ENCODE measurements around the gene KCNMB4. TPM values are rescaled to one million over a fixed set of nuclear protein-coding genes. Genes with fewer than 3 reads are reported as not detected.

The KCNMB4 gene, protein sequence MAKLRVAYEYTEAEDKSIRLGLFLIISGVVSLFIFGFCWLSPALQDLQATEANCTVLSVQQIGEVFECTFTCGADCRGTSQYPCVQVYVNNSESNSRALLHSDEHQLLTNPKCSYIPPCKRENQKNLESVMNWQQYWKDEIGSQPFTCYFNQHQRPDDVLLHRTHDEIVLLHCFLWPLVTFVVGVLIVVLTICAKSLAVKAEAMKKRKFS
- total RNA-seq (8.2 TPM), polyA plus RNA-seq (ENCODE audit: insufficient read depth in 1 of 8, insufficient read length in 8 of 8, low replicate concordance in 1 of 8) (10 to 100 TPM; 11.8 to 30.3 (median 15.0) TPM)
- long read RNA-seq, donor 1, full-length matches to known transcripts, result 7 of 7 reads
- long read RNA-seq, donor 1, partial matches to known transcripts, result 0 of 7 reads
- long read RNA-seq, donor 1, other reads (novel, unspliced or antisense), result 0 of 7 reads
- long read RNA-seq, donor 2, result 0 reads
- long read RNA-seq, donor 3, full-length matches to known transcripts, result 6 of 6 reads
- long read RNA-seq, donor 3, partial matches to known transcripts, result 0 of 6 reads
- long read RNA-seq, donor 3, other reads (novel, unspliced or antisense), result 0 of 6 reads
- long read RNA-seq, donor 4, full-length matches to known transcripts, result 8 of 8 reads
- long read RNA-seq, donor 4, partial matches to known transcripts, result 0 of 8 reads
- long read RNA-seq, donor 4, other reads (novel, unspliced or antisense), result 0 of 8 reads
- long read RNA-seq, donor 5, full-length matches to known transcripts, result 36 of 42 reads
- long read RNA-seq, donor 5, partial matches to known transcripts, result 6 of 42 reads
- long read RNA-seq, donor 5, other reads (novel, unspliced or antisense), result 0 of 42 reads
- long read RNA-seq, donor 6, full-length matches to known transcripts, result 11 of 11 reads
- long read RNA-seq, donor 6, partial matches to known transcripts, result 0 of 11 reads
- long read RNA-seq, donor 6, other reads (novel, unspliced or antisense), result 0 of 11 reads
- long read RNA-seq, donor 7, full-length matches to known transcripts, result 5 of 5 reads
- long read RNA-seq, donor 7, partial matches to known transcripts, result 0 of 5 reads
- long read RNA-seq, donor 7, other reads (novel, unspliced or antisense), result 0 of 5 reads
- long read RNA-seq, donor 8, full-length matches to known transcripts, result 8 of 8 reads
- long read RNA-seq, donor 8, partial matches to known transcripts, result 0 of 8 reads
- long read RNA-seq, donor 8, other reads (novel, unspliced or antisense), result 0 of 8 reads
- long read RNA-seq, donor 9, full-length matches to known transcripts, result 6 of 6 reads
- long read RNA-seq, donor 9, partial matches to known transcripts, result 0 of 6 reads
- long read RNA-seq, donor 9, other reads (novel, unspliced or antisense), result 0 of 6 reads
- long read RNA-seq, donor 10, full-length matches to known transcripts, result 12 of 12 reads
- long read RNA-seq, donor 10, partial matches to known transcripts, result 0 of 12 reads
- long read RNA-seq, donor 10, other reads (novel, unspliced or antisense), result 0 of 12 reads
- long read RNA-seq, donor 11, full-length matches to known transcripts, result 9 of 9 reads
- long read RNA-seq, donor 11, partial matches to known transcripts, result 0 of 9 reads
- long read RNA-seq, donor 11, other reads (novel, unspliced or antisense), result 0 of 9 reads

DNA sequence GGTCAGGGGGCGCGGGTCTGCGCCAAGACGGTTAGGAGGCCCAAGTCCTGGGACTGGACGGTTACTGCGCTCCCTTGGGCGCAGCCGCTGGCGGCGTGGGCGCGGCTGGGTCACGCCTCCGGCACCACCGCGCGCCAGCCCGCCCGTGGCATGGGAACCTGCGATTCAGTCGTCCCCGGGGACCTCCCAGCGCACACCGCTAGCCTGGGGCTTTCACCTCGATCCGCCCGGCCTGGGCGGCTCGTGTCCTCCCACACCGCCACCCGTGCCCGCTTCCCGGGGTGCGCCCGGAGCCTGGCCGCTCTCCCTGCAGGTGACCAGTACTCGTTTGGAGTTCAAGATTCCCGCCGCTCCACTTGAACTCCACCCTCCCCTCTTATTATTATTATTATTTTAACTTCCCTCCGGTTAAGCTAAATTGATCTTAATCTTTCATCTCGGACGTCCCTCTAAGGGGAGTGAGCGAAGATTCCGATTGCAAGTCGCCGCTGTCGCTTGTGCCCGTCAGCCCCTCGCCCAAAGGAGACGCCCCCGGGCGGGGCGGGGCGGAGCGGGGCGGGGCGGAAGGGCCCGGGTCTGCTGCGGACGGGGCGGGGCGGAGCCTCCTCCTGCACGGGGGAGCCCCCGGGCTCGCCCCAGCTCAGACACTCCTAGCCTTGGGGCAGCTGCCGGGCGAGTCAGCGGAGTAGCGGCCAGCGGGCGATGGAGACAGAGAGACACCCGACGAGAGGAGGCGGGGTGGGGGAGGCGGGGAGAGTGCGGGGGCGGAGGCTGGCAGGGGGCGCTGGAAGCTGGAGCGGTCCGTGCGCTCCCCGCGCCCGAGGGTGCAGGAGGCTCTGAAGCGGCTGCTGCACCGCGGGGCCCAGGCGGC, at the start of gene KCNMB4:
Gene KCNMB4 (plus strand): TSS at position 643 of the 871 bp plus-strand sequence. CDS start 445 bp downstream, outside the sequence.
- H3K36me3 ChIP-seq (ENCODE audit: control insufficient read depth, insufficient read depth, low read length), result no peaks in the 10 kb centered on the region
- H3K4me1 ChIP-seq (ENCODE audit: control insufficient read depth, insufficient read depth, low read length), result peaks cover 6% of the 10 kb centered on the region
- peak; percentile 85 for DNase-seq
- under 1% methylated on average over 79 of the region's 88 CpGs for WGBS (ENCODE audit: insufficient coverage)
- peaks cover 16% of the 10 kb centered on the region for H3K27me3 ChIP-seq (ENCODE audit: control insufficient read depth, insufficient read depth, low read length)
- no peaks in the 10 kb centered on the region for H3K9me3 ChIP-seq (replicated peaks; ENCODE audit: control insufficient read depth, low read depth, low read length)
- H3K27ac ChIP-seq (ENCODE audit: low read length), result peak within 1 kb of the TSS; percentile 67
- H3K4me3 ChIP-seq (ENCODE audit: low read length), result peak within 1 kb of the TSS; percentile 92

DNA sequence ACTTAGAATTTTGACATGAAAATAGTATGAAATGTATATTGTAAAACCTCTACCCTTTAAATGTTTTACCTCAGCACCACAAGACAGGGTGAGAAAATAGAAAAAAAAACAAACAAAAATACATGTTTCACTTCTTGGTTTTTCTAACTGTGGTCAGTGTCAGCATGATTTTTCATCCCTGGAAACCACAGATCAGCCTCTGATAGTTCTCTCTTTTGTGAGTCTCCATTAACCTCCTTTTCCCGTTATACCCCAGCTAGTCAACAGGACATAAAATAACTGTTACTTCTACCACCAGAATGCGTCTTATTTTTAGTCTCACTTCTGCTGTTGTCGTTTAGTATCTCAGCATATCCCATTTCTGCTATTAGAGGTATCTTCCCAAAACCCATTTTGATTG, 48.3 kb upstream of the KCNMB4 start:
- Histone ChIP-seq H3K4me1 (ENCODE audit: control insufficient read depth, insufficient read depth, low read length) (no peaks in the 10 kb centered on the region), H3K27me3 (ENCODE audit: control insufficient read depth, insufficient read depth, low read length) (no peaks in the 10 kb centered on the region), H3K4me3 (ENCODE audit: low read length) (no peak overlapping the region), H3K27ac (ENCODE audit: low read length) (no peak overlapping the region), H3K36me3 (ENCODE audit: control insufficient read depth, insufficient read depth, low read length) (peaks cover 3% of the 10 kb centered on the region), H3K9me3 (replicated peaks; ENCODE audit: control insufficient read depth, low read depth, low read length) (no peaks in the 10 kb centered on the region)
- no CpG with 5 or more reads among the region's 3 CpGs for WGBS (ENCODE audit: insufficient coverage)
- DNase-seq, result peak; percentile 70

DNA sequence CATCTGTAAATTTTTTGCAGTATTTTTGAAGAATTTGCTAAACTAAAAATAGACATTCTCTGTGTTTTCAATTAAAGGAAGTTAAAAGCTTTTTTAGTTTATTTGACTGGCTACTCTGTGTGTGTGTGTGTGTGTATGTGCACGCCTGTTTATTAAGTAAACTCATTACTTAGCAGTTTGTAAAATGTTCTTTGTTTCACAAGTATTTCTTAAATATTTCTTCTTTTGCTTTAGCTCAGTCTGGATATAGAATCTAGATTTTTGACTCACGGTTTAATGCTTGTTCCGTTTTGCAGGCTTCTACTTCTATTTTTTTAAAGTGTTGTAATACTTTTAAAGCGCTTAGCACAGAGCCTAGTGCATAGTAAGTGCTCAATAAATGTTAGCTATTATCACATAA, 46.5 kb upstream of the KCNMB4 start:
- Histone ChIP-seq H3K36me3 (ENCODE audit: control insufficient read depth, insufficient read depth, low read length) (peaks cover 8% of the 10 kb centered on the region), H3K27ac (ENCODE audit: low read length) (no peak overlapping the region), H3K27me3 (ENCODE audit: control insufficient read depth, insufficient read depth, low read length) (no peaks in the 10 kb centered on the region), H3K4me3 (ENCODE audit: low read length) (no peak overlapping the region), H3K4me1 (ENCODE audit: control insufficient read depth, insufficient read depth, low read length) (no peaks in the 10 kb centered on the region), H3K9me3 (replicated peaks; ENCODE audit: control insufficient read depth, low read depth, low read length) (no peaks in the 10 kb centered on the region)
- WGBS (ENCODE audit: insufficient coverage), result no CpG with 5 or more reads among the region's 4 CpGs
- peak; percentile 33 for DNase-seq

DNA sequence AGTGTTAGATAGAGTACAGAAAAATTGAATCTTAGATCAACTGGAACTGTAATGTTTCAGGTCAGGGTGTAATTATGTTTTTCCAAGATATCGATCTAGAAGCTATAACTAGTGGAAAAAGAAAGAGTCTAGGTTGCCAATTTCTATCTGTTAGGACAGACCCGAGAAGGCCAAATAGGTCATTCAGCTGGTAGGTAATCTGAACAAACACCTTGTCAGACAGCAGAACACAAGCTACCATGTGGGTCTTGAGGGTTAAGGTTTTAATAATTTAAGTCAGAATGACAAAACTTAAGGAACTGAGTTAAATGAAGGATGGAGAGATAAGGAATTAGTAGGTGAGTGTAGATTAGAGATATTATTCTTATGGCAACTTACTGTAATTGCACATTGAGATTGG, 44.9 kb upstream of the KCNMB4 start:
- Histone ChIP-seq H3K27ac (ENCODE audit: low read length) (no peak overlapping the region), H3K9me3 (replicated peaks; ENCODE audit: control insufficient read depth, low read depth, low read length) (no peaks in the 10 kb centered on the region), H3K36me3 (ENCODE audit: control insufficient read depth, insufficient read depth, low read length) (peaks cover 8% of the 10 kb centered on the region), H3K4me1 (ENCODE audit: control insufficient read depth, insufficient read depth, low read length) (no peaks in the 10 kb centered on the region), H3K4me3 (ENCODE audit: low read length) (no peak overlapping the region), H3K27me3 (ENCODE audit: control insufficient read depth, insufficient read depth, low read length) (no peaks in the 10 kb centered on the region)
- DNase-seq, result no peak
- 100% methylated on average over 1 of the region's 2 CpGs for WGBS (ENCODE audit: insufficient coverage)

DNA sequence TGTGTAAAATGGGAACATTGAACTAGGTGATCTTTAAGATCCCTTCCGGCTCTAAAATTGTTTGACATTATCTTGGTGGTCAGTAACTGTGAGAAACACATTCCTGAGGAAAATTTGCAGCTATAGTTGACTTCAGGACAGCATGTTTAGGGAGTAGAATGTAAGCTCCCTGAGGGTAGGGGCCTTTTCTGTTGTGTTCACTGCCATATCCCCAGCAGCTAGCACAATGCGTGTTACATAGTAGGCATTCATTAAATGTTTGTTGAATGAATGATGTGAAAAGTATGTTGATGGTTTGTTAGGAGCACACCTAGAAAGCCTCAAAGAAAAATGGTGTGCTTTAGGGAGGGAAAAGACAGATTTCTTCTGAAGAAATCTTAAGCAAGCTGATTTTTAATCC, 38.5 kb upstream of the KCNMB4 start:
- Histone ChIP-seq H3K9me3 (replicated peaks; ENCODE audit: control insufficient read depth, low read depth, low read length) (no peaks in the 10 kb centered on the region), H3K27me3 (ENCODE audit: control insufficient read depth, insufficient read depth, low read length) (no peaks in the 10 kb centered on the region), H3K27ac (ENCODE audit: low read length) (no peak overlapping the region), H3K4me1 (ENCODE audit: control insufficient read depth, insufficient read depth, low read length) (no peaks in the 10 kb centered on the region), H3K36me3 (ENCODE audit: control insufficient read depth, insufficient read depth, low read length) (peaks cover 10% of the 10 kb centered on the region), H3K4me3 (ENCODE audit: low read length) (no peak overlapping the region)
- 100% methylated on average over 1 of the region's 2 CpGs for WGBS (ENCODE audit: insufficient coverage)
- no peak for DNase-seq

DNA sequence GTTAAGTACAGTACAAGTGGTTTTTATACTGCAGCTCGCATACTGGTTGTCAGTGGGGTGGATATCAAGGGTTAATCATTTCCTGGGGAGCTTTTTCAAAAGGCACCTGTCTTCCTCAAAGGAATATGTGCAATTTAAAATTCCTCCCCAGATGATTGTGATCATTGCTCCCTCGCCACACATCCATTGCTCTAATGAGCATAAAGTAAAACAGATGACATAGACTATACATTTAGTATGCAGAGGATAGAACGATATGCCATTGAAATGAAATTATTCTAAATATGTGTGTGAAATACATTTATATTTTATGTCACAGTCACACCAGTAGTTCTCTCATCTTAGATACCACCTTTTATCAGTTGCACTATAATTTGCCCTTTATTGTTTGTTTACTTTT, 36.4 kb upstream of the KCNMB4 start:
- Histone ChIP-seq H3K36me3 (ENCODE audit: control insufficient read depth, insufficient read depth, low read length) (peaks cover 4% of the 10 kb centered on the region), H3K27me3 (ENCODE audit: control insufficient read depth, insufficient read depth, low read length) (no peaks in the 10 kb centered on the region), H3K27ac (ENCODE audit: low read length) (no peak overlapping the region), H3K4me1 (ENCODE audit: control insufficient read depth, insufficient read depth, low read length) (no peaks in the 10 kb centered on the region), H3K9me3 (replicated peaks; ENCODE audit: control insufficient read depth, low read depth, low read length) (no peaks in the 10 kb centered on the region), H3K4me3 (ENCODE audit: low read length) (no peak overlapping the region)
- no peak for DNase-seq
- WGBS (ENCODE audit: insufficient coverage), result no CpG with 5 or more reads among the region's 3 CpGs

DNA sequence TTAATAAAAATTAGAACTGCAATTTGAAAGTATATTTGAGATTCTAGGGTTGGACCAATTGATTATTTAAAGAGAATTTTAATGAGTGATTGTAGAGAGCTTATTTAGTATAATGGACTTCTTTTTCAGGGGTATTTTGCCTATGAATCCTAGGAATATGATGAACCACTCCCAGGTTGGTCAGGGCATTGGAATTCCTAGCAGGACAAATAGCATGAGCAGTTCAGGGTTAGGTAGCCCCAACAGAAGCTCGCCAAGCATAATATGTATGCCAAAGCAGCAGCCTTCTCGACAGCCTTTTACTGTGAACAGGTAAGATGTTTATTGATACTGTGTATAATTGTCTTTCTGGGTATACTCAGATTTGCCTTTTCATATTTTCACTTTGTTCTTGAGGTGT, 35.9 kb upstream of the KCNMB4 start:
- H3K4me3 ChIP-seq (ENCODE audit: low read length), result no peak overlapping the region
- WGBS (ENCODE audit: insufficient coverage), result no CpG with 5 or more reads among the region's 2 CpGs
- H3K36me3 ChIP-seq (ENCODE audit: control insufficient read depth, insufficient read depth, low read length), result peaks cover 4% of the 10 kb centered on the region
- H3K27ac ChIP-seq (ENCODE audit: low read length), result no peak overlapping the region
- H3K4me1 ChIP-seq (ENCODE audit: control insufficient read depth, insufficient read depth, low read length), result no peaks in the 10 kb centered on the region
- no peak for DNase-seq
- no peaks in the 10 kb centered on the region for H3K27me3 ChIP-seq (ENCODE audit: control insufficient read depth, insufficient read depth, low read length)
- no peaks in the 10 kb centered on the region for H3K9me3 ChIP-seq (replicated peaks; ENCODE audit: control insufficient read depth, low read depth, low read length)

DNA sequence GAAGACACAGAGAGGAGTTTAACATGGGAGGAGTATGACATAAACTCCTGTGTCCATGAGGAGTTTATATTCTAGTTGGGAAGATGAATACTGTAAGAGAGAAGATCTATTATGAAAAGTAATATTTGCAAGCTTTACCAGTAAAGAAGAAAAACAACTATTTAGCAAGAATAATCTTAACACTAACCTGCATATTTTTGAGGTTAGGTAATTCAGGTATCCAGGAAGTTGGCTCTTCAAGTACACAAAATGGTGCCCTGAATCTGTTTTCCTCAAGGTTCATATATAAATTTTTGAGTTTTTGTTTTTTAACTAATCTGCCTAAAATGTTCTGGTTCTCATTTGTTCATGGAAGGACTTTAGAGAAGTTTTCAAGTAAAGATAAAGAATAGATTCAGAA, 33.9 kb upstream of the KCNMB4 start:
- no peaks in the 10 kb centered on the region for H3K9me3 ChIP-seq (replicated peaks; ENCODE audit: control insufficient read depth, low read depth, low read length)
- no peaks in the 10 kb centered on the region for H3K4me1 ChIP-seq (ENCODE audit: control insufficient read depth, insufficient read depth, low read length)
- no peaks in the 10 kb centered on the region for H3K27me3 ChIP-seq (ENCODE audit: control insufficient read depth, insufficient read depth, low read length)
- DNase-seq, result no peak
- H3K27ac ChIP-seq (ENCODE audit: low read length), result no peak overlapping the region
- H3K4me3 ChIP-seq (ENCODE audit: low read length), result no peak overlapping the region
- peaks cover 7% of the 10 kb centered on the region for H3K36me3 ChIP-seq (ENCODE audit: control insufficient read depth, insufficient read depth, low read length)

DNA sequence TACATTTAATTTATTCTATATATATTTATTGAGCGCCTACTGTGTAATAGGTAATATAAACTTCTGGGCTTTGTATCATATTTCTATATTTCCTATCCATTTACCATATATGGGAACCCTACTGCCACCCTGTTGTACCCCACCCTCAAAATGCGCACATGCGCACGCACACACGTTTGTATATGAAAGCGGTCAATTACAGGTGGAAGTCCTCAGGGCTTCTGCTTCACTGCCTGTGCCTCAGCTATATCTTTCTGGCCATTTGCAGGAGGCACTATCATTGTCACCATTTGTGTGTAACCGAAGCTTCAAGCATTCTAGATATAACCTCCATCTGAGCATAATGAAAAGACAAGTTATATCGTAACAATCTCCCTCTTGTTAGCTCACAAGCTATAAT, 31.3 kb upstream of the KCNMB4 start:
- H3K27me3 ChIP-seq (ENCODE audit: control insufficient read depth, insufficient read depth, low read length), result no peaks in the 10 kb centered on the region
- no peaks in the 10 kb centered on the region for H3K4me1 ChIP-seq (ENCODE audit: control insufficient read depth, insufficient read depth, low read length)
- H3K9me3 ChIP-seq (replicated peaks; ENCODE audit: control insufficient read depth, low read depth, low read length), result no peaks in the 10 kb centered on the region
- H3K36me3 ChIP-seq (ENCODE audit: control insufficient read depth, insufficient read depth, low read length), result peaks cover 19% of the 10 kb centered on the region
- H3K27ac ChIP-seq (ENCODE audit: low read length), result no peak overlapping the region
- H3K4me3 ChIP-seq (ENCODE audit: low read length), result no peak overlapping the region
- 92% methylated on average over 5 of the region's 8 CpGs for WGBS (ENCODE audit: insufficient coverage)
- no peak for DNase-seq

All from muscle of leg (tissue), 16 donors.